ENCODE data around the gene FAM174C. TPM values are rescaled to one million over a fixed set of nuclear protein-coding genes. Genes with fewer than 3 reads are reported as not detected.

FAM174C gene
- total and polyA plus RNA-seq, 2 of the 8 experiments (the other 6 are each of a cell fraction or from before 2014, with no cell fraction given), result 44.5 to 125 TPM

GRCh38 chr19:1264801-1265614 is 10.3 kb upstream of the FAM174C start (continued):
- no peak for TF ChIP-seq GTF2F1 (IDR thresholded peaks at IDR 0.05; ENCODE audit: borderline replicate concordance, low read depth, low read length)
- TF ChIP-seq EP300 (IDR thresholded peaks at IDR 0.05; ENCODE audit: borderline replicate concordance in 1 of 2, low read depth in 2 of 2, low read length in 2 of 2), result no peak
- TF ChIP-seq TAF7 (optimal IDR thresholded peaks at IDR 0.05; ENCODE audit: borderline replicate concordance, low read depth, low read length), result no peak
- no peak for TF ChIP-seq CHD1 (IDR thresholded peaks at IDR 0.05; ENCODE audit: low read depth, low read length)
- TF ChIP-seq HDAC2 (IDR thresholded peaks at IDR 0.05; ENCODE audit: borderline replicate concordance in 1 of 2, low read depth in 2 of 2, low read length in 2 of 2), result no peak
- no peak for TF ChIP-seq EZH2 (IDR thresholded peaks at IDR 0.05; ENCODE audit: low read depth, low read length, severe bottlenecking)
- no peak for TF ChIP-seq CBX5 (IDR thresholded peaks at IDR 0.05; ENCODE audit: low read depth, low read length)
- TF ChIP-seq SAP30 (IDR thresholded peaks at IDR 0.05; ENCODE audit: insufficient read depth, insufficient replicate concordance, low read length), result no peak
- no peak for TF ChIP-seq RAD21 (IDR thresholded peaks at IDR 0.05 in 1 of 2, conservative IDR thresholded peaks at IDR 0.05 in 1 of 2; ENCODE audit: low read depth in 2 of 2, low read length in 2 of 2)
- no peak for TF ChIP-seq SIX5 (IDR thresholded peaks at IDR 0.05; ENCODE audit: low read depth, low read length)
- TF ChIP-seq RXRA (IDR thresholded peaks at IDR 0.05; ENCODE audit: insufficient read depth, low read depth, low read length), result no peak
- TF ChIP-seq SP2 (IDR thresholded peaks at IDR 0.05; ENCODE audit: low read length), result no peak
- TF ChIP-seq BACH1 (IDR thresholded peaks at IDR 0.05; ENCODE audit: low read length), result 0 out of 2 replicates have a peak, but pooled peaks have one; percentile 23
- TF ChIP-seq POU5F1 (IDR thresholded peaks at IDR 0.05; ENCODE audit: low read depth, low read length), result no peak
- peak; percentile 98 for TF ChIP-seq TEAD4 (IDR thresholded peaks at IDR 0.05; ENCODE audit: low read depth, low read length)
- TF ChIP-seq KDM1A (IDR thresholded peaks at IDR 0.05; ENCODE audit: borderline replicate concordance, low read length), result no peak
- no peak for TF ChIP-seq SRF (IDR thresholded peaks at IDR 0.05; ENCODE audit: low read depth, low read length)
- peak; percentile 100 for TF ChIP-seq JUND (IDR thresholded peaks at IDR 0.05; ENCODE audit: low read length)
- peak; percentile 46; the same call in 1 of the 2 replicates for TF ChIP-seq GABPA (IDR thresholded peaks at IDR 0.05; ENCODE audit: borderline replicate concordance, insufficient read depth, low read length)

All from H1 (cell line).